Trophoblast cell (in vitro differentiated cells and primary cell): ENCODE results near the gene IL1RAPL1.

Experiments used
- DNase-seq, 2 donors: peaks; one replicate each; pipeline ENCODE4 v3.0.0-alpha.2; 2016
- H2AFZ ChIP-seq: 2 replicates; pipeline ENCODE4 v1.6.1; 2013; ENCODE audit warnings: low read length, moderate library complexity, mild to moderate bottlenecking; ENCODE audit not compliant: insufficient read depth, poor library complexity
- H2AK5ac ChIP-seq: 2 replicates; pipeline ENCODE4 v1.6.1; 2013; ENCODE audit warnings: mild to moderate bottlenecking, low read length
- H2BK120ac ChIP-seq: 2 replicates; pipeline ENCODE4 v1.6.1; 2013; ENCODE audit warnings: low read length, mild to moderate bottlenecking, moderate library complexity; ENCODE audit not compliant: insufficient read depth, poor library complexity
- H2BK12ac ChIP-seq: 2 replicates; pipeline ENCODE4 v1.6.1; 2013; ENCODE audit warnings: mild to moderate bottlenecking, low read length, moderate library complexity
- H2BK5ac ChIP-seq: 2 replicates; pipeline ENCODE4 v1.6.1; 2013; ENCODE audit warnings: low read length, low read depth, moderate library complexity, mild to moderate bottlenecking; ENCODE audit not compliant: poor library complexity
- H3K14ac ChIP-seq: 2 replicates; pipeline ENCODE4 v1.6.1; 2013; ENCODE audit warnings: mild to moderate bottlenecking, low read length
- H3K18ac ChIP-seq: 2 replicates; pipeline ENCODE4 v1.6.1; 2013; ENCODE audit warnings: mild to moderate bottlenecking, low read length
- H3K23ac ChIP-seq: 2 replicates; pipeline ENCODE4 v1.6.1; 2013; ENCODE audit warnings: low read length
- H3K27ac ChIP-seq: 2 replicates; pipeline ENCODE4 v1.5.1; 2013; ENCODE audit warnings: low read depth, mild to moderate bottlenecking, inconsistent platforms, low read length, moderate library complexity
- H3K27me3 ChIP-seq: 2 replicates; pipeline ENCODE4 v1.6.1; 2013; ENCODE audit warnings: inconsistent platforms, mild to moderate bottlenecking, low read length, moderate library complexity; ENCODE audit not compliant: insufficient read depth
- H3K36me3 ChIP-seq, 2 experiments: 1 replicate in 1 of 2; 2 replicates in 1 of 2; pipeline ENCODE4 v1.6.1; 2013; ENCODE audit warnings: low read length in 2 of 2, mild to moderate bottlenecking in 2 of 2, moderate library complexity in 1 of 2; ENCODE audit not compliant: insufficient read depth in 2 of 2, control insufficient read depth in 1 of 2
- H3K4ac ChIP-seq: 2 replicates; pipeline ENCODE4 v1.6.1; 2013; ENCODE audit warnings: low read depth, mild to moderate bottlenecking, low read length, moderate library complexity
- H3K4me1 ChIP-seq, 2 experiments: 1 replicate in 1 of 2; 2 replicates in 1 of 2; pipeline ENCODE4 v1.6.1; 2013; ENCODE audit warnings: low read length in 2 of 2, mild to moderate bottlenecking in 2 of 2, moderate library complexity in 1 of 2; ENCODE audit not compliant: insufficient read depth in 2 of 2, control insufficient read depth in 1 of 2
- H3K4me2 ChIP-seq: 2 replicates; pipeline ENCODE4 v1.6.1; 2013; ENCODE audit warnings: inconsistent platforms, mild to moderate bottlenecking, low read length, moderate library complexity
- H3K4me3 ChIP-seq: 2 replicates; pipeline ENCODE4 v1.5.1; 2013; ENCODE audit warnings: mild to moderate bottlenecking, low read depth, low read length, inconsistent platforms
- H3K79me1 ChIP-seq: one replicate; pipeline ENCODE4 v1.6.1; 2013; ENCODE audit warnings: low read length
- H3K79me2 ChIP-seq: 2 replicates; pipeline ENCODE4 v1.6.1; 2013; ENCODE audit warnings: low read length, mild to moderate bottlenecking; ENCODE audit not compliant: control insufficient read depth, insufficient read depth, poor library complexity
- H3K9ac ChIP-seq: 2 replicates; pipeline ENCODE4 v1.6.1; 2013; ENCODE audit warnings: mild to moderate bottlenecking, low read length
- H3K9me3 ChIP-seq: 2 replicates; pipeline ENCODE4 v1.6.1; 2013; ENCODE audit warnings: low read depth, mild to moderate bottlenecking, control low read depth, inconsistent platforms, low read length; ENCODE audit not compliant: insufficient read depth
- H4K12ac ChIP-seq: 2 replicates; pipeline ENCODE4 v1.6.1; 2013; ENCODE audit warnings: low read depth, mild to moderate bottlenecking, low read length, moderate library complexity
- H4K8ac ChIP-seq: 2 replicates; pipeline ENCODE4 v1.6.1; 2013; ENCODE audit warnings: low read depth, mild to moderate bottlenecking, low read length, moderate library complexity
- H4K91ac ChIP-seq: one replicate; pipeline ENCODE4 v1.6.1; 2013; ENCODE audit warnings: low read depth, mild to moderate bottlenecking, low read length, moderate library complexity
- WGBS: extraction: QIAGEN DNeasy Blood & Tissue Kit; methylation state at CpG from one replicate; pipeline ENCODE4 v1.1.7; 2013; ENCODE audit warnings: missing lambda C conversion rate; ENCODE audit not compliant: insufficient read length, insufficient coverage; ENCODE audit errors: extremely low coverage; 5-methylcytosine and 5-hydroxymethylcytosine counted together

The IL1RAPL1 gene

DNA sequence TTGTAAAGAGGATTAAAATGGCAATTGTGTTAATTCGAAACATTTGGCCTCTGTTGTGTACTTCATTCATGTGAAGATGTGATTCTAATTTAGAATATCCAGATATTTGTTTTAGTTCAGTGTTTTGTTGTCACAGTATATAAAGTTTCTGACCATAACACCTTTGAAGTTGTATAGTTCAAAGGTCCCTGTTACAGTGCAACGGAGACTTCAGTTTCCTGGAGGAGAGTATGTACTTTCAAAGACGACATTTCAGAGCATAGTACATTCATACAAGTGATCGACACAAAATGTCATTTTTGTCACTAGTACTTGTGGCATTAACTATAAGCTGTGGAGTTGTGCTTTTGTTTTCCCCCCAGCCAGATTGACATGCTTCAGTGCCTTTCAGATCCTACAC, 1255.3 kb downstream of the IL1RAPL1 start:
- Histone ChIP-seq H4K12ac (no peak overlapping the region), H2BK5ac (no peak overlapping the region), H3K23ac (no peak overlapping the region), H3K79me1 (no peaks in the 10 kb centered on the region), H3K27ac (no peak overlapping the region), H4K91ac (no peak overlapping the region), H2BK12ac (no peak overlapping the region), H3K4me1 (no peaks in the 10 kb centered on the region), H3K36me3 (no peaks in the 10 kb centered on the region), H3K4ac (no peak overlapping the region), H3K9me3 (no peaks in the 10 kb centered on the region), H3K18ac (no peak overlapping the region), H3K4me3 (no peak overlapping the region), H2AFZ (no peak overlapping the region), H3K79me2 (no peaks in the 10 kb centered on the region), H3K9ac (no peak overlapping the region), H2AK5ac (no peak overlapping the region), H2BK120ac (no peak overlapping the region), H3K4me2 (no peak overlapping the region), H3K27me3 (no peaks in the 10 kb centered on the region), H4K8ac (no peak overlapping the region), H3K14ac (no peak overlapping the region)
- DNase-seq, result no peak
- WGBS, result no CpG with 5 or more reads among the region's 4 CpGs

GRCh38 chrX:29851857-29852605, 1264.8 kb downstream of the IL1RAPL1 start:
- Histone ChIP-seq H3K27me3 (no peaks in the 10 kb centered on the region), H4K12ac (no peak overlapping the region), H2AK5ac (no peak overlapping the region), H2BK12ac (no peak overlapping the region), H4K91ac (no peak overlapping the region), H2BK5ac (no peak overlapping the region), H3K4me3 (no peak overlapping the region), H3K9ac (no peak overlapping the region), H3K23ac (no peak overlapping the region), H3K4ac (no peak overlapping the region), H3K4me2 (no peak overlapping the region), H3K18ac (no peak overlapping the region), H3K79me2 (no peaks in the 10 kb centered on the region), H4K8ac (no peak overlapping the region), H3K14ac (no peak overlapping the region), H3K27ac (no peak overlapping the region), H3K9me3 (no peaks in the 10 kb centered on the region), H2BK120ac (no peak overlapping the region), H3K36me3 (no peaks in the 10 kb centered on the region), H3K79me1 (no peaks in the 10 kb centered on the region), H2AFZ (no peak overlapping the region), H3K4me1 (no peaks in the 10 kb centered on the region)
- DNase-seq, result no peak
- WGBS, result no CpG with 5 or more reads among the region's 4 CpGs

DNA sequence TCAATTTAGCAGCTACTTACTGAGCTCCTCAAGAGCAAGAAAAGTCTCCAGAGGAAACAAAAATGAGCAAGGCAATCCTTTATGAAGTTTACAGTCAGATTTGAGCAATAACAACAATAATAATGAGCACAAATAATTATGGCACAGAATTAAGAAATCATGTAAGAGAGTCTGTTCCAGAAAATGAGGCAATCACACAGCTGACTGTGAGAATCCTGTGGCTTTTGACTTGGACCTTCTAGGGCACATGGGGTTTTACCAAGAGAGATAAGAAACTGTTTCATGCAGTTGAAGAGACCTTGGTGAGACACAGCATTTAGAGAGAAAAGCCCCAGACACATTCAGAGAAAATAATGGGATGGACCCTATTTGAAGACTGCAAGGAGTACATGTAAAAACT, 1265.5 kb downstream of the IL1RAPL1 start:
- H3K18ac ChIP-seq, result no peak overlapping the region
- H3K79me1 ChIP-seq, result no peaks in the 10 kb centered on the region
- no peaks in the 10 kb centered on the region for H3K9me3 ChIP-seq

DNA sequence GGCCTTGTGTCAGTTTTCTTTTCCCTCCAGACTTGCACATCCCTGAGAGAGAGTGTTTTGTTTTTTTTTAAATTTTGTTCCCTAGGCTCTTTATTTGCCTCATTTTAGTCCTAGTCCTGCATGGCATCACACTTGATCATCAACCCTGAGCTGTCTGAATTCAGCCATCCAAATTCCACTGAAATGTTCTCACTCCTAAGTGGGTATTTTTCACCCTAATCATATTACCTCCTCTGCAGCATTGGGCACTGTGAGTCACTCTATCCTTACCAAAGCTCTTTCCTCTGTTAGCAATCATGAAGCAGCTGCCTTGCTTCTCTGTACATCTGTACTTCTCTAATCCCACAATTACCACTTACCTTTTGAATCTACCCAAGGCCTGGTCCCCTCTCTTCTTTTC, 1271.5 kb downstream of the IL1RAPL1 start:
- no peaks in the 10 kb centered on the region for H3K27me3 ChIP-seq
- H3K4me3 ChIP-seq, result no peak overlapping the region
- DNase-seq, result no peak
- no peak overlapping the region for H3K18ac ChIP-seq
- no peak overlapping the region for H3K14ac ChIP-seq
- no peak overlapping the region for H2BK12ac ChIP-seq
- no peak overlapping the region for H4K8ac ChIP-seq
- H3K27ac ChIP-seq, result no peak overlapping the region
- H3K79me2 ChIP-seq, result no peaks in the 10 kb centered on the region
- H3K36me3 ChIP-seq, result no peaks in the 10 kb centered on the region
- no peaks in the 10 kb centered on the region for H3K4me1 ChIP-seq
- no peak overlapping the region for H2AK5ac ChIP-seq
- no peak overlapping the region for H4K91ac ChIP-seq
- no peak overlapping the region for H4K12ac ChIP-seq
- H3K79me1 ChIP-seq, result no peaks in the 10 kb centered on the region
- H3K4ac ChIP-seq, result no peak overlapping the region
- no peaks in the 10 kb centered on the region for H3K9me3 ChIP-seq
- no peak overlapping the region for H2BK5ac ChIP-seq
- H3K23ac ChIP-seq, result no peak overlapping the region
- H3K9ac ChIP-seq, result no peak overlapping the region
- no peak overlapping the region for H2AFZ ChIP-seq
- no peak overlapping the region for H3K4me2 ChIP-seq
- no peak overlapping the region for H2BK120ac ChIP-seq

More for the DNA sequence above, 1265.5 kb downstream of the IL1RAPL1 start:
- H4K91ac ChIP-seq, result no peak overlapping the region
- no peak overlapping the region for H2BK12ac ChIP-seq
- H2BK5ac ChIP-seq, result no peak overlapping the region
- H3K23ac ChIP-seq, result no peak overlapping the region
- H2AFZ ChIP-seq, result no peak overlapping the region
- H3K27me3 ChIP-seq, result no peaks in the 10 kb centered on the region
- no peak overlapping the region for H3K14ac ChIP-seq
- H2BK120ac ChIP-seq, result no peak overlapping the region
- H4K12ac ChIP-seq, result no peak overlapping the region
- no peak overlapping the region for H3K4ac ChIP-seq
- H3K4me1 ChIP-seq, result no peaks in the 10 kb centered on the region
- no peak for DNase-seq
- H2AK5ac ChIP-seq, result no peak overlapping the region
- no peak overlapping the region for H3K9ac ChIP-seq
- no peak overlapping the region for H3K27ac ChIP-seq
- H3K79me2 ChIP-seq, result no peaks in the 10 kb centered on the region
- H3K4me2 ChIP-seq, result no peak overlapping the region
- no peak overlapping the region for H3K4me3 ChIP-seq
- H3K36me3 ChIP-seq, result no peaks in the 10 kb centered on the region
- no peak overlapping the region for H4K8ac ChIP-seq
